ENCODE measurements around the gene SCN4A. TPM values are rescaled to one million over a fixed set of nuclear protein-coding genes. Genes with fewer than 3 reads are reported as not detected.

Gene SCN4A
- total RNA-seq, 4 donors from 2014 or later, result 0.21 to 2.4 (median 1.1) TPM

DNA sequence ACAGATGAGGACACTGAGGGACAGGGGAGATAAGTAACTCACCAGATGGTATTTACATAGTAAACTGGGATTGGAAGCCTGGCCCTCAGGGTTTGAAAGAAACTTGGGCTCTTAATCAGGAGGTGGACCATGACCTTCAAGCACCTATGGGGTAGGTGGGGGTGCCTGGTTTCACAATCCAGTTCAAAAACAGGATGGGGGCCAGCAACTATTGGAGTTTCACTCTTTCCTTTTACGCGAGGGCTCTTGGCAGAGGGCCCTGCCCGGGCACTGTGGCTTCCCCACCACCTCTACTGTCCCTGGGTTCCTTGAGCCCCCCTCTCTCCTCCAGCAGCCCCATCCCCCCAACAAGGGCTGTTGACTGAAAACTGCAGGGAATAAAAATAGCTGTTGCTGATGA, 14.1 kb upstream of the SCN4A start:
- DNase-seq (ENCODE audit: low spot score in 2 of 2), result no peak
- no peaks in the 10 kb centered on the region for H3K36me3 ChIP-seq
- H3K27me3 ChIP-seq, result peaks cover 0 to 38% of the 10 kb centered on the region in 2 donors
- TF ChIP-seq, protein P1, sequence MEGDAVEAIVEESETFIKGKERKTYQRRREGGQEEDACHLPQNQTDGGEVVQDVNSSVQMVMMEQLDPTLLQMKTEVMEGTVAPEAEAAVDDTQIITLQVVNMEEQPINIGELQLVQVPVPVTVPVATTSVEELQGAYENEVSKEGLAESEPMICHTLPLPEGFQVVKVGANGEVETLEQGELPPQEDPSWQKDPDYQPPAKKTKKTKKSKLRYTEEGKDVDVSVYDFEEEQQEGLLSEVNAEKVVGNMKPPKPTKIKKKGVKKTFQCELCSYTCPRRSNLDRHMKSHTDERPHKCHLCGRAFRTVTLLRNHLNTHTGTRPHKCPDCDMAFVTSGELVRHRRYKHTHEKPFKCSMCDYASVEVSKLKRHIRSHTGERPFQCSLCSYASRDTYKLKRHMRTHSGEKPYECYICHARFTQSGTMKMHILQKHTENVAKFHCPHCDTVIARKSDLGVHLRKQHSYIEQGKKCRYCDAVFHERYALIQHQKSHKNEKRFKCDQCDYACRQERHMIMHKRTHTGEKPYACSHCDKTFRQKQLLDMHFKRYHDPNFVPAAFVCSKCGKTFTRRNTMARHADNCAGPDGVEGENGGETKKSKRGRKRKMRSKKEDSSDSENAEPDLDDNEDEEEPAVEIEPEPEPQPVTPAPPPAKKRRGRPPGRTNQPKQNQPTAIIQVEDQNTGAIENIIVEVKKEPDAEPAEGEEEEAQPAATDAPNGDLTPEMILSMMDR (IDR thresholded peaks at IDR 0.05), result no peak
- TF ChIP-seq POLR2A (IDR thresholded peaks at IDR 0.05) (no peak), EP300 (IDR thresholded peaks at IDR 0.05) (no peak)
- no peak overlapping the region for H3K27ac ChIP-seq
- peaks cover 0 to 5% (median 0%) of the 10 kb centered on the region in 4 donors for H3K9me3 ChIP-seq
- no peak overlapping the region for H3K4me3 ChIP-seq
- 49 to 76% methylated on average over 3 of the region's 3 CpGs for WGBS, 2 donors
- H3K4me1 ChIP-seq, result peaks cover 0 to 65% (median 10%) of the 10 kb centered on the region in 4 donors

DNA sequence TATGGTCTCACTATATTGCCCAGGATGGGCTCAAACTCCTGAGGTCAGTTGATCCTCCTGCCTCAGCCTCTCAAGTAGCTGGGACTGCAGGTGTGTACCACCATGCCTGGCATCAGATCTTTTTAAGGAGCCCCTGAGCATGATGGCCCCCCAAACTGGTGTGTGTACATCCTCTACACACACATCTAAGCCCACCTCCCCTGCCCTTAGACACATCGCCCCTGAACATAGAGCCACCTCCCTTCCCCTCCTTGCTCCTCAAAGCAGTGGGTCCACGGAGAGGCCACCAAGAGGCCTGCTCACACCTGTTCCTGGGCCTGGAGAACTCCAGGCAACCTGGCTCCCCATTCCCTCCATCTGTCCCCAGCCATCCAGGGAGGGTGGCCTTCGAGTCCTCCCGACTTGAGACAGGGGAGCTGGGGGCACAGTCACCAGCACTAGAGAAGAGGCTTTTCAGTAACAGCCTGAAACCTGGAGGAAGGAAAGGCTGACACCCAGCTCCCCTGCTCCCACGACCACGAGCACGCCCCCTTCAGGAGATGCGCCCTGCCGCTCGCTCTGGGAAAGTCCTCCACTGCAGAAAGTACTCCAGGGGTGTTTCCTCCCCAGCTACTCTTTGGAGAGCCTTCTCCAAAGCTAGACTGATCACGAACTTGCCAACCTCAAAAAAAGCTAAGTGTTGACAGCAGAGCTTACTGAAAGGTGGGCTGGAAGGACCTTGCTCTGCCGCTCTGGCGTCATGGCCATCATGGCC, 12.8 kb upstream of the SCN4A start:
- Histone ChIP-seq H3K27ac (peak overlapping the region in 2 of 4 donors; percentile 10 to 46), H3K4me1 (peaks cover 0 to 65% (median 9%) of the 10 kb centered on the region in 4 donors), H3K4me3 (no peak overlapping the region), H3K27me3 (peaks cover 0 to 25% of the 10 kb centered on the region in 2 donors), H3K36me3 (no peaks in the 10 kb centered on the region), H3K9me3 (peaks cover 0 to 8% (median 0%) of the 10 kb centered on the region in 4 donors)
- no peak for DNase-seq (ENCODE audit: low spot score in 2 of 2)
- no peak for TF ChIP-seq EP300 (IDR thresholded peaks at IDR 0.05)
- TF ChIP-seq, protein P1 (IDR thresholded peaks at IDR 0.05), result no peak
- TF ChIP-seq POLR2A (IDR thresholded peaks at IDR 0.05), result no peak
- WGBS, 2 donors, result 92 to 96% methylated on average over 11 to 12 of the region's 13 CpGs

DNA sequence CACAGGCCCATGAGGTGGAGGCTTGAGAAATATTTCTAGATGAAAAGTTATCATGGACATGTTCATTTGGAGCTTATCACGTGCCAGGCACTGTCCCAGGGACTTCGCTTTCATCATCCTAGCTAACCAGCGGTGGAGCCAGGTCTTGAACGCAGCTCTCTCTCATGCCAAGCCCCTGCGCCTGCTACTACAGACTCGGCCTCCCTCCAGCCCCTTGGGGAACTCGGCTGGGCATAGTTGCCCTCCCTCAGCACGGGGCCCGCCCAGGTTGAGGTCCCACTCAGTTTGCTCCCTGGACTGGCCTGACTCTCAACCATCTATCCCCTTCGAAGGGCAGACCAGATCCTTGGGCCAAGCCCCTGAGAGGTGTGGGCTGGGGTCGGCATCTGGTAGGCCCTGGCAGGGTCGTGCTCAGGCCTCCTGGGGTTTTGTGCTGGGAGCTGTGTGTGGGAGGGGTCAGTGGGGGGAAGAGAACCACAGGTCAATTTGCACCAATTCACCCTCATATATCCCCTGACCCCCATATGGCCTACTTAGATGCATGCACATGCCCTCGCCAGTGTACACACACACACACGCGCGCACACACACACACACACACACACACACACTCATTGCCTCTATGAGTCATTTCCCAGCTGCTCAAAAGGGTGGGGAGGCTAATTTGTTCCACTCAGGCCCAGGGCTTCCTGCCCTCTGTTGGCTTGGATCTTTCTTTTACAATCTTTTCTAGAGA, 12.1 kb upstream of the SCN4A start:
- Histone ChIP-seq H3K9me3 (peaks cover 0 to 8% (median 0%) of the 10 kb centered on the region in 4 donors), H3K27ac (peak overlapping the region in 3 of 4 donors; percentile 20 to 68 (median 64)), H3K36me3 (no peaks in the 10 kb centered on the region), H3K4me3 (no peak overlapping the region), H3K4me1 (peaks cover 0 to 66% (median 8%) of the 10 kb centered on the region in 4 donors), H3K27me3 (peaks cover 0 to 18% of the 10 kb centered on the region in 2 donors)
- TF ChIP-seq, protein P1 (IDR thresholded peaks at IDR 0.05), result no peak
- peak in 1 of 2 donors; percentile 67 for TF ChIP-seq EP300 (IDR thresholded peaks at IDR 0.05)
- DNase-seq (ENCODE audit: low spot score in 2 of 2), result peak in 1 of 2 donors; percentile 74
- WGBS, 2 donors, result 43 to 65% methylated on average over 9 to 16 of the region's 16 CpGs

DNA sequence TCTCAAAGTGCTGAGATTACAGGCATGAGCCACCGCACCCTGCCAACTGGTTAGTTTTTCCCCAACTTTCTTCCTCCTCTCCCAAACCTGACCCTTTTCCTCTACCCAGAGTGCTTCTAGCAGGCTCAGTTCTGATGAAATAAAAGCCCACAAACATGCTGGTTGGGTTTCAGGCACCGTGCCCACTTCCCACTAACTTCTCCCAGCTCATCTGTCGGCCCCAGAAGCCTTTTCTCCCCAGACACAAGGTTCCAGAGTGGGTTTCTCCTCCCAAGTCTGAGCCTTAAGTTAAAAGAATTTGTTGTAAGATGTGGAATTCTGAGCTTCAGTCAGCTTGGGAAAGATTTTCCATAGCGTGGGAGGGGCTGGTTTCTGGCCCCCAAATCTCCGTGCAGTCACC, 11.5 kb upstream of the SCN4A start:
- peaks cover 0 to 66% (median 8%) of the 10 kb centered on the region in 4 donors for H3K4me1 ChIP-seq
- H3K27ac ChIP-seq, result peak overlapping the region in 3 of 4 donors; percentile 20 to 68 (median 64)

More for the DNA sequence above, 11.5 kb upstream of the SCN4A start:
- DNase-seq (ENCODE audit: low spot score in 2 of 2), result no peak
- Histone ChIP-seq H3K36me3 (no peaks in the 10 kb centered on the region), H3K9me3 (peaks cover 0 to 8% (median 0%) of the 10 kb centered on the region in 4 donors), H3K4me3 (no peak overlapping the region), H3K27me3 (peaks cover 0 to 12% of the 10 kb centered on the region in 2 donors)
- TF ChIP-seq, protein P1 (IDR thresholded peaks at IDR 0.05), result no peak
- peak in 1 of 2 donors; percentile 4 for TF ChIP-seq EP300 (IDR thresholded peaks at IDR 0.05)
- WGBS, 2 donors, result 60 to 69% methylated on average over 5 of the region's 5 CpGs

All from tibial nerve (tissue), 4 donors.